GM19239 (cell line): ENCODE measurements around the gene IL10RB.
A peak's percentile ranks its signal among the peaks of the same experiment; 100 is the strongest.

Source experiments
- DNase-seq: peaks from one replicate; pipeline ENCODE4 v3.0.0; 2011; ENCODE audit warnings: low spot score; ENCODE audit not compliant: insufficient read length
- FAIRE-seq: peaks from 2 replicates; lab custom pipeline; 2011; peaks lifted over from hg19 to GRCh38; lab: Jason Lieb, UNC

Gene IL10RB

DNA sequence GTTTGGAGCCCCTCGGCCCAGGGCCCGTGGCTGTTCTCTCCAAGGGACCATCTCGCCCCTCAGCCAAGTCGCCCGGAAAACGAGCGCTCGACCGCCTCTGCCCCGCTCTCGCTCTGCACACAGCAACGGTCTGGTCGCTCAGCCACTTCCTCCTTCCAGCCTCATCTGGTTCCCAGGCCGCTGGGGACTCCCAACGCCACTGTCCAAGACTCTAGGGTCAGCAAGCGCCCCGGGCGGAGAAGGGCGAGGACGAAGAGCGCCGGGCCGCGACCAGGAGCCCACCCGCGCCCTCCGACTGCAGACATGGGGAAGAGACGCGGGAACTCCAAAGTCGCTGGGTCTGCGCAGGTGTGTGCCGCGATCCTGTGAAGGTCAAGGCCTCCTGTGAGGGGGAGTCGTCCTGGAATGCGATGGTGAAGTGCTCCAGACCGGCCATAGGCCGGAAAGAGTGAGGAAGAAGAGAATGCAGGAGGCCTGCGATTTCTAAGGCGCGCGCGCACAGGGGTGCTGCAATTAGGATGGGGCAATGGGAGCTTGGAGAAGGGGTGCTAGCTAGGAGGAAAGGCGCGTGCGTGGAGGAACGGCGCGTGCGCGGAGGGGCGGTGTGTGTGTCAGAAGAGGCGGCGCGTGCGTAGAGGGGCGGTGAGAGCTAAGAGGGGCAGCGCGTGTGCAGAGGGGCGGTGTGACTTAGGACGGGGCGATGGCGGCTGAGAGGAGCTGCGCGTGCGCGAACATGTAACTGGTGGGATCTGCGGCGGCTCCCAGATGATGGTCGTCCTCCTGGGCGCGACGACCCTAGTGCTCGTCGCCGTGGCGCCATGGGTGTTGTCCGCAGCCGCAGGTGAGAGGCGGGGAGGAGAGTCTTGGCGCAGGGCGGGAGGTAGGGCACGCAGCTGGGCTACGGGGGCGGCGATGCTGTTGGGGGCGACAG lies 58.4 kb downstream of the IL10RB start, which contains the start of gene IFNAR1:
IFNAR1 (plus strand) TSS at position 680 of the 931 bp plus-strand sequence; CDS start at position 766, 86 bp downstream.
- DNase-seq (peak; percentile 60), FAIRE-seq (peak; percentile 97)

DNA sequence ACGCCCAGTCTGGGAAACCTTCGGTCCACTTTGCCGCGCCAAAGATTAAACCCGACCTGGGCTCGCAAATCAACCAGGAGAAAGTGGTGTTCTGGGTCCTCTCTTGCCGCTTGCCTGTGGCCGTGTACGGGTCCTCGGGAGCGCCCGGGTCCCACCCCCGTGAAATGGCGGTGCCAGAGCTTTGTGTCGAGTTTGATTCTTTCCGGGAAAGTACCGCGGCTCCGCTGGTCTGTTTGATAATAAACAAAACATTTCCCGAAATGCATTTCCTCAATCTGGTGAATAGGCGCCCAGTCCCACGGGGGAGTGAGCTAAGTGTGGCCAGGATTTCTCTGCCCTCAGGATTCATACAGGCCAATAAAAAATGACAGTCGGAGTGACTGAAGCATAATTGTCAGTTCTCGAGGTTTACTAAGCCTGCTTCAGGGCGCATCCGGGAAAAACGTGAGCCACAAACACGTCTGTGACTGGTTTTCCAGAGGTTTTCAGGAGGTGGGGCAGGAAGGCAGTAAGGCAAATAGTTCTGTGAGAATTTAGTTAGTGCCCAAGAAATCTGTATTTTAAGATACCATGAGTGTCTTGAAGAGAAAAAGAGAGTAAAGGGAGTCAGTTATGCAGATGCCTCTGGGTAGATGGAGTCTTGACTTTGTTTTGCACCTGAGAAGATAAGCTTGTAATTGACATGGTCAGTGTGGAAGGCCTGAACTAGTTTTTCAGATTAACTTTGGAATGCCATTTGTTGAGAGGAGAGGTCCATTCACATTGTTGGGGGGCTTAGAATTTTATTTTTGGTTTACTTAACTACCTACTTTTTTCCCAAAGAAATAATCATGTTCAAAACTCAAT lies 59.3 kb downstream of the IL10RB start:
- no peak for DNase-seq
- FAIRE-seq, result peak; percentile 66

DNA sequence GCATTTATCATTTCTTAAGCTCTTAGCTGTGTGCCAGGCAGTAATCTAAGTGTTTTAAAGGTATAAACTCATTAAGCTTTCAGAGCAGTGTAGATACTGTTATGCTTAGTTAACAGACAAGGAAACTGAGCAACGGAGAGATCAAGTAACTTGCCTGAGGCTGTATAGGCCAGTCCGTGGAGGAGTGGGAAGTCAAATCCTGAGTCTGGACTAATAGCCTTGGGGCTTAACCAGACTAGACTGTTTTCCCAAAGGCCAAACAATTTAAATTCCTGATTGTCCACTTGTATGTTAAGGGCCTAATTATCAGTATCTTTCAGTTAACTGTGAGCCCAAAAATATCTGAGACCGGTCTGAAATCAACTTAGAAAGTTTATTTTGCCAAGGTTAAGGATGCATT lies 61.2 kb downstream of the IL10RB start:
- no peak for FAIRE-seq

DNA sequence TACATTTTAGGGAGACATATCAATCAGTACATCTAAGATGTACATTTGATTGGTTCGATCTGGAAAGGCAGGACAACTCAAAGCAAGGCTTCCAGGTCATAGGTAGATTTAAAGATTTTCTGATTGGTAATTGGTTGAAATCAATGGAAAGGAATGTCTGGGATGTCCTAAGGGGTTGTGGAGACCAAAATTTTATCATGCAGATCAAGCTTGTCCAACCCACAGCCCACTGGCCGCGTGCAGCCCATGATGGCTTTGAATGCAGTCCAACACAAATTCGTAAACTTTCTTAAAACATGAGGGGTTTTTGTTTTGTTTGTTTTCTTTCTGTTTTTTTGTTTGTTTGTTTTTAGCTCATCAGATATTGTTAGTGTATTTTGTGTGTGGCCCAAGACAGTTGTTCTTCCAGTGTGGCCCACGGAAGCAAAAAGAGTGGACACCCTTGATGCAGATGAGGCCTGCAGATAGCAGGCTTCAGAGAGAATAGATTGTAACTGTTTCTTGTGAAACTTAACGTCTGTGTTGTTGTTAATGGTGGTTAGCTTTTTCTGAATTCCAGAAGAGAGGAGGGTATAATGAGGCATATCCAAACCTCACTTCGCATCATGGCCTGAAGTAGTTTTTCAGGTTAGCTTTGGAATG lies 61.7 kb downstream of the IL10RB start:
- no peak for FAIRE-seq

More for the DNA sequence above, 61.2 kb downstream of the IL10RB start:
- DNase-seq, result no peak

DNA sequence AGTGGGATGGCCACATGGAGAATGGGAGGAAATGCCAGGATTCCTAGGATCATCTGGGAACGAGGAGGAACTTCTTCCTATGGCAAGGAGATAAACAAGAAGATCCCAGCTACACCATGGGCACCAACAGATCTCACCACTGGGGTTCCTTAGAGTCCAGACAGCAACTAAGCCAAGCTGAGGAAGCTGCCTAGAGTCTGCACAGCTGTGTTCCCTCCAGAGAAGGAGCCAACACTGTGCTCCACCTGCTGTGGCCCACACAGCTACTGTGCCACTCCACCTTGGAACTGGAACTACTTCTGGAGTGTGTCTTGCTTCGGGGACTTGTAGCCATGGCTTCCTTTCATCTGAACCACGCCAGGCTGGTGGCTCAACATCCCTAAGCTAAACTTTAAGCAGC lies 64.6 kb downstream of the IL10RB start:
- FAIRE-seq (no peak), DNase-seq (no peak)

More for the DNA sequence above, 61.7 kb downstream of the IL10RB start:
- DNase-seq, result no peak

DNA sequence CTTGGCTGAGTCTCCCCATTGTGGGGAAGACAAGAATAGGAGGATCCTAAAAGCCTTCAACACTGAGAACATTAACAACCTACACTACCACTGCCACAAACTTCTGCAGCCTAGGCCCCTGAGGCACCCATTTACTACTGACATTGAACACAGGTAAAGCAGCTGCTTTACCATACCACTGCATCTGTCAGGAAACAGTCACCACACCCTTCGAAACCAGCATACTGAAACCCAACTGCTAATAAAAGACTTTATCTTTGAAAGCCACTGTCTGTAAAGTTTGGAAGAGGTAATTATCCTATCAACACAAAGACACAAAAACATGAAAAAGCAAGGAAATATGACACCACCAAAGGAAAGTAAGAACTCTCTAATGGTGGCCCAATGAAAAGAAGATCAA lies 66.0 kb downstream of the IL10RB start:
- peak; percentile 90 for FAIRE-seq
- no peak for DNase-seq

DNA sequence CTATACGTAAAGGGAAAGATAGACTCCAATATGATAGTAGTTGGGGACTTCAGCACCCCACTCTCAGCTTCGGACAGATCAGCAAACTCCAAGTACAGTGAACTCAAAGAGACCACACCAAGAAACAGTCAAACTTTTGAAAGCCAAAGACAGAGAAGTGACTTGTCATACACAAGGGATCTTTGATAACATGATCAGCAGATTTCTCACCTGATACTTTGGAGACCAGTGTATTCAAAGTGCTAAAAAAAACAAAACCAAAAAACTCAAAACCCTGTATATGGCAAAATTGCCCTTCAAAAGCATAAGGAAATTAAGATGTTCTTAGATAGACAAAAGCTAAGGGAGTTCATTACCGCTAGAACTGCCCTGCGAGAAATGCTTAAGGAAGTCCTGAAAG lies 68.0 kb downstream of the IL10RB start:
- DNase-seq (no peak), FAIRE-seq (no peak)

DNA sequence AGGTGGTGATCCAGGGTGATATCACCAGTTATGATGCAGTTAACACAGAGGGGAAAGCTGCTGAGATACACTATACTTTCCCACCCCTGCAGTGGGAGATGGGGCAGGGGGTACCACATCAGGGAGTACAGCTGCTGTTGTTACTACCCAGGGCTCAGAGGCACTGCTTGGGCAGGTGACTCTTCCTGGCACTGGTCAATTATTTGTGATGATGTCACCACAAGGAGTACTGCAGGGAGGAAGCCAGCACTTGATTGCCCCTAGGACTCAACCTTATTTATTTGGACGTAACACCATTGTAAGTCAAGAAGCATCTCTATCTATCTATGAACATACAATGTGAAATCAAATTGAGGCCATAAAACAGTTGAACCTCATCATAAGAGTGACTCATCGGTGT lies 68.7 kb downstream of the IL10RB start:
- DNase-seq (no peak), FAIRE-seq (no peak)

DNA sequence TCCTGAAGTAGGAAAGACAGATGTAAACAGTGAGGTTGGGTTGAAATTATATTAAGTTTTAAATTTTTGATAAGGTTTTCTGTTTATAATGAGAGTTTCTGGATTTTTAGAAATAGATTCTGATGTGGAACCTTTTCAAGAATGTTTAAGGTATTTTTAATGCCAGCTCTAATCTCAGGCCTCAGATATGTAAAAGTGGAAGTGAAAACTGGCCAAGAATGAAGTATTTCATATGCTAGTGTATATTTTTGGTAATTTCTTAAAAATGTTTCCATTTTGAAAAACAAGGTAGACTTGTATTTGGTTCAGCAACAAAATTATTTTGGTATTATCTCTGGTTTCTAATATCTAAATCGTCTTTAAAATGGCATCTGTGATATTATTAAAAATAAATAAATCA lies 73.0 kb downstream of the IL10RB start:
- FAIRE-seq (peak; percentile 86), DNase-seq (no peak)

DNA sequence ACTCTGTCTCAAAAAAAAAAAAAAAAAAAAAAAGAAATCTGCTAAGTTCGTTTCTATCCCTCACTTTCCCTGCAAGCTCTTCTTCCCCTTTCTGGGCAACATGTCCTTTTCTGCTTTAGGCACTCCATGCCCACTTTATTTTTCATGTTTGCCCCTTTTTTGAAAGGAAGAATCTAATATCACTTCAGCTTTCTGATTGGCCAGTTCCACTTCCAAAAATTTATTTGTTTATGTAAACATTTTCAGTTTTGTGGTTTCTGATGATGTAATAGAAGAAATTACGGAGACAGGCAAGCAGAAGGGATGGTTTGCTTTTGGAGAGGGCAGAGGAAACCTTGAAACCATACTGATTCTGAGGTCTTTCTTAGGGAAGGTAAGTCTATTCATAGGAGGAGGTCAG lies 73.8 kb downstream of the IL10RB start:
- no peak for DNase-seq
- peak; percentile 44 for FAIRE-seq

DNA sequence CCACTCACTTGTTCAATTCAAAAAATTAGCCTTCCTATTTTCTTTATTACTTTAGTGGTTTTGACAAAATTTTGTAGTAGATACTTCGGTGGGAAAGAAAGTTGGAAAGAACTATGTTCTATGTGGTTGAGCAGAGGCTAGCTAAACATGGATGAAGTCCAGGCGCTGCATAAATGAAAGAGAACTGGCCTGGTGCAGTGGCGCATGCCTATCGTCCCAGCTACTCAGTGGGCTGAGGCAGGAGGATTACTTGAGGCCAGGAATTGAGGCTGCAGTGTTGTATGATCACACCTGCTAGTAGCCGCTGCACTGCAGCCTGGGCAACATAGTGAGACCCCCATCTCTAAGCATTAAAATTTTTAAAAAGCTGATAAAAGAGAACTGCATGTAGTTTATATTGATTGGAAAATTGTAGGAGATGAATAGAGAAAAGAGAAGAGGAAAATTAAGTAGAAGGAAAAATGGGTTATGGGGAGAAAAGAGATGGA lies 79.6 kb downstream of the IL10RB start:
- FAIRE-seq, result no peak
- no peak for DNase-seq
